Measurements from ENCODE around the gene PTPRZ1.

DNA sequence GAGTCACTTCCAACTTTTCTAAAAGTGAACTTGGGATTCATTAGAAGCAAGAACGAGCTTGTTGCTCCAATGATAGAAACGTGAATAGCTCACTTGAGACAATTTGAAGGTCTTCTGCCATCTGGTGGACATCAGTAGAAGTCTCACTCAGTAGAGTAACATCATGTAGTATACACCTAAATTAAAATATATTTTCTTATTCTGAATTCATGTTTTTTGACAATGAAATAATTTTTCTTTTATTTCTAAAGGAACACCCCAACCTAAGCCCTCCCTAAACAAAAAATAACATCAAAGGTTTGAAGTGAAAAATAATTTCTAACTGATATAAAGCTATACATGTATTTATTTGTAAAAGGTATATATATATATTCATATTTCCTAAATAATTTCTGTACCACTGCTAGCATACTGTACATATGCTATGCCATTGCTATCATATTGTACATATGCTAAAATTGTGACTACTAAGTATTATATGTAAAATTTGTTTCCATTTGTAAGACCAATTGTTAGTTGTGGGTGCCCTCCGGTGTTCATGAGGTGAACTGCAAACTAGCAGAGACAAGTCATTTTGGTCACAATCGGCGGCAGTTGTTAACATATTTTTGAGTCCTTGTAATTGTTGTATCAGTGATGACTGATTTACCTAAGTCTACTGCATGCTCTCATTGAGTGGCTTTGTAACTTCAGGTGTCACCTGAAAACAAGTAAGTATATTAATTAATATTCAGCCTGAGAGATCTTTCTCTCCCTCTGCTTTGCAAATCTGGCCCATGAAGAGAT is 121.9 kb downstream of the PTPRZ1 start:
- TF ChIP-seq RAD21 (IDR thresholded peaks at IDR 0.05; ENCODE audit: low read length): peak; percentile 90
- TF ChIP-seq, protein P1, sequence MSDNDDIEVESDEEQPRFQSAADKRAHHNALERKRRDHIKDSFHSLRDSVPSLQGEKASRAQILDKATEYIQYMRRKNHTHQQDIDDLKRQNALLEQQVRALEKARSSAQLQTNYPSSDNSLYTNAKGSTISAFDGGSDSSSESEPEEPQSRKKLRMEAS (IDR thresholded peaks at IDR 0.05; ENCODE audit: low read depth): no peak
- TF ChIP-seq, protein P2, sequence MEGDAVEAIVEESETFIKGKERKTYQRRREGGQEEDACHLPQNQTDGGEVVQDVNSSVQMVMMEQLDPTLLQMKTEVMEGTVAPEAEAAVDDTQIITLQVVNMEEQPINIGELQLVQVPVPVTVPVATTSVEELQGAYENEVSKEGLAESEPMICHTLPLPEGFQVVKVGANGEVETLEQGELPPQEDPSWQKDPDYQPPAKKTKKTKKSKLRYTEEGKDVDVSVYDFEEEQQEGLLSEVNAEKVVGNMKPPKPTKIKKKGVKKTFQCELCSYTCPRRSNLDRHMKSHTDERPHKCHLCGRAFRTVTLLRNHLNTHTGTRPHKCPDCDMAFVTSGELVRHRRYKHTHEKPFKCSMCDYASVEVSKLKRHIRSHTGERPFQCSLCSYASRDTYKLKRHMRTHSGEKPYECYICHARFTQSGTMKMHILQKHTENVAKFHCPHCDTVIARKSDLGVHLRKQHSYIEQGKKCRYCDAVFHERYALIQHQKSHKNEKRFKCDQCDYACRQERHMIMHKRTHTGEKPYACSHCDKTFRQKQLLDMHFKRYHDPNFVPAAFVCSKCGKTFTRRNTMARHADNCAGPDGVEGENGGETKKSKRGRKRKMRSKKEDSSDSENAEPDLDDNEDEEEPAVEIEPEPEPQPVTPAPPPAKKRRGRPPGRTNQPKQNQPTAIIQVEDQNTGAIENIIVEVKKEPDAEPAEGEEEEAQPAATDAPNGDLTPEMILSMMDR (IDR thresholded peaks at IDR 0.05): peak; percentile 92
